Testis (tissue), 3 donors: ENCODE data around the gene ERH. TPM values are rescaled to one million over a fixed set of nuclear protein-coding genes. Genes with fewer than 3 reads are reported as not detected.
"Not testable (repeated sequence)": the region's sequence is repeated elsewhere in the genome, so short reads cannot be mapped to it uniquely, and the experiment has no call there.

ENCODE experiments used
- DNase-seq: peaks from one replicate; pipeline ENCODE4 v3.0.0-alpha.2; 2019
- H3K27ac ChIP-seq, 2 donors: fragments of 200-600 bp; sonication (generic); one replicate each; pipeline ENCODE4 v1.5.1; 2019
- H3K27me3 ChIP-seq: fragments of 200-600 bp; sonication (generic); one replicate; pipeline ENCODE4 v1.5.1; 2019
- H3K36me3 ChIP-seq: fragments of 200-600 bp; sonication (generic); one replicate; pipeline ENCODE4 v1.5.1; 2017; ENCODE audit warnings: low read depth; ENCODE audit errors: missing control alignments
- H3K4me1 ChIP-seq: fragments of 200-600 bp; sonication (generic); one replicate; pipeline ENCODE4 v1.5.1; 2019
- H3K4me3 ChIP-seq, 2 donors: fragments of 200-600 bp; sonication (generic); one replicate each; pipeline ENCODE4 v1.5.1; 2017 to 2019
- H3K9me3 ChIP-seq: fragments of 200-600 bp; sonication (generic); one replicate; pipeline ENCODE4 v1.5.1; 2017
- CTCF ChIP-seq, 3 experiments: fragments of 450-650 bp in 2 of 3; fragments of 200-600 bp in 1 of 3; sonication (generic) in 1 of 3; IDR thresholded peaks; one replicate each; pipeline ENCODE4 v1.5.1; 2016 to 2019; ENCODE audit warnings: antibody characterized with exemption in 3 of 3, mild to moderate bottlenecking in 2 of 3, moderate library complexity in 1 of 3
- POLR2A ChIP-seq: fragments of 450-650 bp; IDR thresholded peaks from one replicate; pipeline ENCODE4 v1.6.1; 2017; ENCODE audit warnings: antibody characterized with exemption, mild to moderate bottlenecking, moderate library complexity
- whole genome bisulfite sequencing, 2 donors: methylation state at CpG; one replicate each; pipeline ENCODE4 v1.1.5; 2018; 5-methylcytosine and 5-hydroxymethylcytosine counted together
- intact Hi-C: fragments of 100-400 bp; cut with DNase I; formaldehyde crosslinking; loops from one replicate; pipeline ENCODE4 v1.15.1; 2023; ENCODE audit warnings: low total_unique reads
- polyA plus RNA-seq: library from polyadenylated mRNA; stranded (reverse); fragments of 350-450 nt; fragmentation: Illumina TruSeq; extraction: RNeasy Lipid Tissue Mini Kit (QIAGEN cat#74804); gene quantifications from one replicate; pipeline ENCODE4 v1.2.3, GENCODE V29; 2014; ENCODE audit warnings: low read depth, low replicate concordance; ENCODE audit not compliant: insufficient read depth
- total RNA-seq, 2 donors: library from RNA; depleted of rRNA; stranded (reverse); fragments of >200 nt; gene quantifications; one replicate each; pipeline ENCODE4 v1.2.3, GENCODE V29; 2016

The ERH gene
- total and polyA plus RNA-seq, 3 donors from 2014 or later: 57.3 to 176 (median 74.5) TPM

DNA sequence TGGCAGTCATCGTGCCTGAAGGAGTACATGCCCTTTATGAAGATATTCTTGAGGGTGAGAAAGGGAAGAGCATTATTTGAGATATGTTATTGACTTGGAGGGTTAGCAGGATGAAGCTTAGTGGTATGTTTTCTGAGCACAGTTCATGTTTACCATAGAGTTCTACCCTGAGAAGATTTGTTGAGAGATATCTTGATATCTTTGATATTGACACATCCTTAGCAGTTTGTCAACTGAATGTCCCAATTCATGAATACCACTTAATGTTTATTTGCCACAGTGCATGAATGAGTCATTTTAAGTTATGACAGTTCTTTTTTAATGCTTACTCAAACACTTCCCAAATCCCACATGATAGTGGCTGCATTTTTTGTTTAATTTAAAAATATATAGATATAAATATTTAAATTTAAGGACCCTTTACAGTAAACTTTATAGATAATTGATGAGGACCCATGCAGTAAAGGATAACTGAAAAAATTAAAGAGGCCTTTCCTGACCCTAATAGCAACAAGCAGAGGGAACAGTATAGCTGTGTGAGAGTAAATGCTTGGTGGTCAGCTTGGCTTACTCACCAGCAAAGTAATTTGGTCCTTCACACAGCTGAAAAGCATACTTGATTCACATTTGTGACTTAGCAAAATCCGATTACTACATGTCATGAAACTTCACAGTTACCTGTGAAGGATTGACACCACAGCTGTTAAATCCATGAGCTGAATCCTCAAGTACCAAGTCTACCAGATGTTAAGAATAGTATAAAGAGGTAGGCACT, 26.2 kb upstream of the ERH start:
- Histone ChIP-seq H3K36me3 (no peaks in the 10 kb centered on the region), H3K4me1 (no peaks in the 10 kb centered on the region), H3K9me3 (no peaks in the 10 kb centered on the region)

GRCh38 chr14:69423279-69423678, 25.2 kb upstream of the ERH start:
- TF ChIP-seq CTCF (IDR thresholded peaks at IDR 0.05): no peak
- no peak for TF ChIP-seq POLR2A
- WGBS, 2 donors: 95 to 98% methylated on average over 4 of the region's 4 CpGs
- Histone ChIP-seq H3K27ac (no peak overlapping the region), H3K4me3 (no peak overlapping the region), H3K36me3 (no peaks in the 10 kb centered on the region), H3K4me1 (no peaks in the 10 kb centered on the region), H3K9me3 (no peaks in the 10 kb centered on the region), H3K27me3 (no peaks in the 10 kb centered on the region)
- intact Hi-C loops: no loop called here
- no peak for DNase-seq

More for the DNA sequence above, 26.2 kb upstream of the ERH start:
- no peaks in the 10 kb centered on the region for H3K27me3 ChIP-seq
- no peak overlapping the region for H3K4me3 ChIP-seq
- H3K27ac ChIP-seq: no peak overlapping the region
- TF ChIP-seq POLR2A (no peak), CTCF (IDR thresholded peaks at IDR 0.05) (no peak)
- WGBS, 2 donors: 92 to 96% methylated on average over 2 of the region's 2 CpGs
- intact Hi-C loops: no loop called here
- no peak for DNase-seq

- DNase-seq, H3K27ac ChIP-seq, H3K27me3 ChIP-seq, H3K36me3 ChIP-seq, H3K4me3 ChIP-seq, H3K4me1 ChIP-seq, H3K9me3 ChIP-seq, intact Hi-C loops: not testable (repeated sequence)
- WGBS, 2 donors: 96 to 97% methylated on average over 4 of the region's 4 CpGs
Observed at GRCh38 chr14:69416087-69416486, 18.0 kb upstream of the ERH start.

GRCh38 chr14:69413483-69413882, 15.4 kb upstream of the ERH start:
- no peak for DNase-seq
- H3K27ac ChIP-seq: no peak overlapping the region
- whole genome bisulfite sequencing, 2 donors: 89 to 90% methylated on average over 2 of the region's 2 CpGs
- H3K9me3 ChIP-seq: no peaks in the 10 kb centered on the region
- H3K36me3 ChIP-seq: no peaks in the 10 kb centered on the region
- H3K4me3 ChIP-seq: no peak overlapping the region
- intact Hi-C loops: no loop called here
- no peaks in the 10 kb centered on the region for H3K4me1 ChIP-seq
- TF ChIP-seq POLR2A: no peak
- TF ChIP-seq CTCF (IDR thresholded peaks at IDR 0.05): no peak
- no peaks in the 10 kb centered on the region for H3K27me3 ChIP-seq

GRCh38 chr14:69408331-69408960, 10.3 kb upstream of the ERH start:
- H3K9me3 ChIP-seq: no peaks in the 10 kb centered on the region
- no peak for TF ChIP-seq POLR2A
- TF ChIP-seq CTCF (IDR thresholded peaks at IDR 0.05): no peak
- 61 to 66% methylated on average over 2 of the region's 2 CpGs for WGBS, 2 donors
- H3K27me3 ChIP-seq: no peaks in the 10 kb centered on the region
- no peaks in the 10 kb centered on the region for H3K4me1 ChIP-seq
- no peak for DNase-seq
- intact Hi-C loops: no loop called here
- no peaks in the 10 kb centered on the region for H3K36me3 ChIP-seq
- no peak overlapping the region for H3K4me3 ChIP-seq
- H3K27ac ChIP-seq: no peak overlapping the region
